ENCODE data around the gene MBNL3.

The MBNL3 gene

GRCh38 chrX:132488819-132489577, at the start of gene MBNL3:
TSS of gene MBNL3 (minus strand) at chrX:132489038. CDS start at chrX:132439611, 49,427 bp downstream.
- DNase-seq: peak; percentile 50

- DNase-seq: no peak
These were observed 44.6 kb upstream of the MBNL3 start for GRCh38 chrX:132533409-132533808.

- DNase-seq: no peak
These were observed 44.1 kb upstream of the MBNL3 start for GRCh38 chrX:132532913-132533312.

GRCh38 chrX:132532097-132532496, 43.3 kb upstream of the MBNL3 start:
- DNase-seq: no peak

- no peak for DNase-seq
These were observed 32.0 kb upstream of the MBNL3 start for GRCh38 chrX:132520792-132521191.

- no peak for DNase-seq
These were observed 31.4 kb upstream of the MBNL3 start for GRCh38 chrX:132520213-132520612.

- DNase-seq: no peak
These were observed 29.6 kb upstream of the MBNL3 start for GRCh38 chrX:132518401-132518800.

- DNase-seq: no peak
These were observed 20.0 kb upstream of the MBNL3 start for GRCh38 chrX:132508834-132509233.

GRCh38 chrX:132505116-132505515, 16.3 kb upstream of the MBNL3 start:
- no peak for DNase-seq

- no peak for DNase-seq
These were observed 15.6 kb upstream of the MBNL3 start for GRCh38 chrX:132504417-132504816.

- no peak for DNase-seq
These were observed 12.8 kb upstream of the MBNL3 start for GRCh38 chrX:132501606-132502005.

- DNase-seq: no peak
These were observed 8.6 kb upstream of the MBNL3 start for GRCh38 chrX:132497432-132497831.

- DNase-seq: no peak
These were observed 4.3 kb upstream of the MBNL3 start for GRCh38 chrX:132493095-132493494.

GRCh38 chrX:132491191-132491590, 2.4 kb upstream of the MBNL3 start:
- no peak for DNase-seq

- DNase-seq: peak; percentile 40
These were observed 961 bp upstream of the MBNL3 start for GRCh38 chrX:132489578-132490419.

GRCh38 chrX:132488180-132488705, 595 bp downstream of the MBNL3 start:
- peak; percentile 18 for DNase-seq

GRCh38 chrX:132486599-132487178, 2.1 kb downstream of the MBNL3 start:
- DNase-seq: no peak

GRCh38 chrX:132483951-132484350, 4.9 kb downstream of the MBNL3 start:
- DNase-seq: no peak

- no peak for DNase-seq
These were observed 5.3 kb downstream of the MBNL3 start for GRCh38 chrX:132483488-132483887.

- no peak for DNase-seq
These were observed 6.2 kb downstream of the MBNL3 start for GRCh38 chrX:132482632-132483031.

GRCh38 chrX:132481449-132481848, 7.4 kb downstream of the MBNL3 start:
- no peak for DNase-seq

GRCh38 chrX:132480581-132481203, 8.1 kb downstream of the MBNL3 start:
- DNase-seq: peak; percentile 50
